Esophagus muscularis mucosa (tissue), 4 donors: ENCODE results near the gene AHNAK2. TPM values are rescaled to one million over a fixed set of nuclear protein-coding genes. Genes with fewer than 3 reads are reported as not detected.
A peak's percentile ranks its signal among the peaks of the same experiment; 100 is the strongest.

Experiments
- DNase-seq: peaks from one replicate; pipeline ENCODE4 v3.0.0-alpha.2; 2017; ENCODE audit errors: extremely low spot score
- H3K27ac ChIP-seq, 4 donors: fragments of 200-600 bp; sonication (generic); replicated peaks in 1 of 4; 1 replicate in 3 of 4; 2 replicates in 1 of 4; pipeline ENCODE4 v1.5.1; 2016 to 2019; ENCODE audit warnings: mild to moderate bottlenecking in 1 of 4
- H3K27me3 ChIP-seq, 4 donors: fragments of 200-600 bp; sonication (generic); one replicate each; pipeline versions ENCODE4 v1.5.1 to v1.6.0; 2016 to 2019
- H3K36me3 ChIP-seq, 4 donors: fragments of 200-600 bp; sonication (generic); one replicate each; pipeline ENCODE4 v1.5.1; 2016 to 2019
- H3K4me1 ChIP-seq, 4 donors: fragments of 200-600 bp; sonication (generic); one replicate each; pipeline ENCODE4 v1.5.1; 2016 to 2019
- H3K4me3 ChIP-seq, 4 donors: fragments of 200-600 bp; sonication (generic); 1 replicate in 2 of 4; 2 replicates in 2 of 4; pipeline ENCODE4 v1.5.1; 2016 to 2019; ENCODE audit warnings: mild to moderate bottlenecking in 4 of 4, moderate library complexity in 1 of 4
- H3K9me3 ChIP-seq, 4 donors: fragments of 200-600 bp; sonication (generic); 1 replicate in 3 of 4; 2 replicates in 1 of 4; pipeline ENCODE4 v1.5.1; 2016 to 2019
- EP300 ChIP-seq: sonication (generic); formaldehyde crosslinking; IDR thresholded peaks from one replicate; pipeline ENCODE4 v1.6.1; 2017; ENCODE audit warnings: antibody characterized with exemption
- POLR2A ChIP-seq: fragments of 450-650 bp; IDR thresholded peaks from one replicate; pipeline ENCODE4 v1.6.1; 2017; ENCODE audit warnings: antibody characterized with exemption, moderate library complexity, mild to moderate bottlenecking, low read depth
- POLR2AphosphoS5 ChIP-seq, 2 donors: sonication (generic); formaldehyde crosslinking; IDR thresholded peaks; one replicate each; pipeline ENCODE4 v1.6.1; 2017; ENCODE audit warnings: antibody characterized with exemption in 2 of 2
- WGBS: methylation state at CpG from one replicate; pipeline ENCODE4 v1.1.5; 2018; 5-methylcytosine and 5-hydroxymethylcytosine counted together
- intact Hi-C: fragments of 100-400 bp; cut with DNase I; formaldehyde crosslinking; loops from one replicate; pipeline ENCODE4 v1.15.1; 2023
- total RNA-seq, 4 donors: library from RNA; depleted of rRNA; stranded (reverse); fragments of >200 nt; gene quantifications; one replicate each; pipeline versions ENCODE4 v1.1.0 to v1.2.1, GENCODE V29; 2016
- TF ChIP-seq, protein P1 (sequence below), 3 experiments: fragments of 200-600 bp in 2 of 3; fragments of 450-650 bp in 1 of 3; sonication (generic) in 2 of 3; IDR thresholded peaks; one replicate each; pipeline ENCODE4 v1.5.1; 2017 to 2019; ENCODE audit warnings: antibody characterized with exemption in 3 of 3, mild to moderate bottlenecking in 2 of 3, moderate library complexity in 1 of 3

AHNAK2 gene
- total RNA-seq, 4 donors from 2014 or later: 95.3 to 277 (median 195) TPM

DNA sequence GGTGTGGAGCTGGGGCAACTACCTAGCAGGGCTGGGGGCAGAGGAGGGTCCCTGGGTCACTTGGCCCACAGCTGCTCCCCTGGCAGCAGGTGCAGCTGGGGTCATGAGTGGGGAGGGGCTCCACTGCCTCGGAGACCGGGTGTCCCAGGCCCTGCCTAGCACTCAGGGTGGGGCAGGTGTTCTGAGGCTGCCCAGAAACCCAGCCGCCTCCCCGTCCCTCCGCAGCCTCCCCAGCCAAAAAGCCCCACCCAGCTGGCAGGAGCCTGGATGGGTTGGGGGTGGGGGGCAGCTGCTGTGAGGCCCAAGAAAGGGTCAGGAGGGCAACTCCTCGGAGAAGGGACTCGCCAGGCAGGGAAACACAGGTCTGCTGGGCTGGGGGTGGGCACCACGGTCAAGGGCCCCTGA lies 11.2 kb downstream of the AHNAK2 start:
- H3K4me3 ChIP-seq: peak overlapping the region; percentile 54 to 66 (median 60)
- peaks cover 0 to 5% (median 0%) of the 10 kb centered on the region in 4 donors for H3K27me3 ChIP-seq
- TF ChIP-seq, protein P1, sequence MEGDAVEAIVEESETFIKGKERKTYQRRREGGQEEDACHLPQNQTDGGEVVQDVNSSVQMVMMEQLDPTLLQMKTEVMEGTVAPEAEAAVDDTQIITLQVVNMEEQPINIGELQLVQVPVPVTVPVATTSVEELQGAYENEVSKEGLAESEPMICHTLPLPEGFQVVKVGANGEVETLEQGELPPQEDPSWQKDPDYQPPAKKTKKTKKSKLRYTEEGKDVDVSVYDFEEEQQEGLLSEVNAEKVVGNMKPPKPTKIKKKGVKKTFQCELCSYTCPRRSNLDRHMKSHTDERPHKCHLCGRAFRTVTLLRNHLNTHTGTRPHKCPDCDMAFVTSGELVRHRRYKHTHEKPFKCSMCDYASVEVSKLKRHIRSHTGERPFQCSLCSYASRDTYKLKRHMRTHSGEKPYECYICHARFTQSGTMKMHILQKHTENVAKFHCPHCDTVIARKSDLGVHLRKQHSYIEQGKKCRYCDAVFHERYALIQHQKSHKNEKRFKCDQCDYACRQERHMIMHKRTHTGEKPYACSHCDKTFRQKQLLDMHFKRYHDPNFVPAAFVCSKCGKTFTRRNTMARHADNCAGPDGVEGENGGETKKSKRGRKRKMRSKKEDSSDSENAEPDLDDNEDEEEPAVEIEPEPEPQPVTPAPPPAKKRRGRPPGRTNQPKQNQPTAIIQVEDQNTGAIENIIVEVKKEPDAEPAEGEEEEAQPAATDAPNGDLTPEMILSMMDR (IDR thresholded peaks at IDR 0.05): no peak
- TF ChIP-seq POLR2AphosphoS5 (IDR thresholded peaks at IDR 0.05): no peak
- no peak for TF ChIP-seq EP300
- no peak for TF ChIP-seq POLR2A
- 30% methylated on average over 7 of the region's 8 CpGs for WGBS
- no peak for DNase-seq
- intact Hi-C loops: no loop called here
- peak overlapping the region; percentile 87 to 99 (median 94) for H3K27ac ChIP-seq
- peaks cover 44 to 76% (median 66%) of the 10 kb centered on the region in 4 donors for H3K4me1 ChIP-seq
- H3K36me3 ChIP-seq: peaks cover 0 to 3% (median 0%) of the 10 kb centered on the region in 4 donors
- H3K9me3 ChIP-seq: no peaks in the 10 kb centered on the region

DNA sequence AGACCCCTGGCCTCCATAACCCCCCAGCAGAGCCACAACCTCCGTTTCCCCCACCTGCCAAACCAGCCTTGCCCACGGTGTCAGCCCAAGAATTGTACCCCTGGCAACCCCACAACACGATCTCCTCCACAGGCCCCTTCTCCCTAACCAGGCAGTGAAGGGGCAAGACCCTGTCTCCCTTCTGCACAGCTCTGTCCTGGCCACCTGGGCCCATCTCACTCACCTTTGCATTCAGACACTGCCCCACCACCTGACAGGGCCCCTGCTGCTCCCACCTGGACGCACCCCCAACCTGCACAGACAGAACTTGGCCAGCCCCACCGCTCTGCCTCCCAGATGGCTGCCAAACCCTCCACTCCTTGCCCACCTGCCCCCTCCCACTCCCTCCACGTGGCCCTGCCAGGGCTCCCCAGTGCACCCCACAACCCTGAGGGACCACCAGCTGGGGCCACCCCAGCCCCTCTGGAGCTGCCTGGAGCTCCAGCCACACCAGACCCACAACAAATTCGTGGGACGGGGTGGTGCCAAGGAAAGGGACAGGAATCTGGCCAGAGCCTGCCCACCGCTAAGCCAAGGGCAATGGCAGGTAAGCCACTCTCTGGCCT lies 11.8 kb downstream of the AHNAK2 start:
- Histone ChIP-seq H3K27ac (peak overlapping the region; percentile 87 to 99 (median 94)), H3K4me1 (peaks cover 38 to 76% (median 62%) of the 10 kb centered on the region in 4 donors), H3K27me3 (peaks cover 0 to 5% (median 0%) of the 10 kb centered on the region in 4 donors), H3K9me3 (no peaks in the 10 kb centered on the region), H3K4me3 (peak overlapping the region in 2 of 4 donors; percentile 56 to 66), H3K36me3 (peaks cover 0 to 3% (median 0%) of the 10 kb centered on the region in 4 donors)
- no peak for DNase-seq
- intact Hi-C loops: no loop called here
- WGBS: 91% methylated on average over 9 of the region's 9 CpGs
- TF ChIP-seq POLR2A (no peak), POLR2AphosphoS5 (IDR thresholded peaks at IDR 0.05) (no peak), EP300 (no peak)
- TF ChIP-seq, protein P1 (IDR thresholded peaks at IDR 0.05): no peak

DNA sequence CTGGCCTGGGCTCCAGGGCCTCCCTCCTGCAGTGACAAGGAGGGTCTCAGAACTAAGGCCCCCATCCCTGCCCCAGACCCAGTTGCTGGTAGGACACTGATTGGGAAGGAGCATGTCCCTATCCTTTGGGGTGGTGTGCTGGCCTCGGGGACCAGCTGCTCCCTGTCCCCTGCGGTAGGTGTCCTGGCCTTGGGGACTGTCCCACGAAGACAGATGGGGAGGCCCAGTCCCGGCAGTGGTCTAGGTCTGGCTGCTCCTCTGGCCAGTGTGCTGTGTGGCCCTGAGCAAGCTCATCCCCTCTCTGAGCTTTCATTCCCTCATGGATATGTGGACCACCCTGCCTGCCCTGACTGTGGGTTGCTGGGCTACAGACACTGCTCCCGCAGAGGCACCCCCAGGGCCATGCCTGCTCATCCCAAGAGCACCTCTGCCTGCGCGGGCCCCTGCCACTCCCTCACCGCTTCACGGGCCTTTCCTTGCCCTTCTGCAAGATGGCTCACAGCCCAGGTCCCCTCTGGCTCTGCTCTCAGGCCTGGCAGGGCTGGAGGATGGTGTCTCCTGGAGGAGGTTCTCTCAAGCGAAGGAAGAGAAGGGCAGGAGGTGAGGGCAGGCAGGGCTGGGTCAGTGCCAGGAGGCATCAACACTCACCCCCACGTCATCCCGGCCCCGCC lies 12.5 kb downstream of the AHNAK2 start:
- Histone ChIP-seq H3K36me3 (peaks cover 0 to 3% (median 0%) of the 10 kb centered on the region in 4 donors), H3K4me3 (no peak overlapping the region), H3K9me3 (no peaks in the 10 kb centered on the region), H3K4me1 (peaks cover 31 to 70% (median 55%) of the 10 kb centered on the region in 4 donors), H3K27ac (peak overlapping the region; percentile 87 to 99 (median 94)), H3K27me3 (peaks cover 0 to 5% (median 0%) of the 10 kb centered on the region in 4 donors)
- WGBS: 81% methylated on average over 13 of the region's 13 CpGs
- no peak for DNase-seq
- TF ChIP-seq EP300: no peak
- intact Hi-C loops: no loop called here

DNA sequence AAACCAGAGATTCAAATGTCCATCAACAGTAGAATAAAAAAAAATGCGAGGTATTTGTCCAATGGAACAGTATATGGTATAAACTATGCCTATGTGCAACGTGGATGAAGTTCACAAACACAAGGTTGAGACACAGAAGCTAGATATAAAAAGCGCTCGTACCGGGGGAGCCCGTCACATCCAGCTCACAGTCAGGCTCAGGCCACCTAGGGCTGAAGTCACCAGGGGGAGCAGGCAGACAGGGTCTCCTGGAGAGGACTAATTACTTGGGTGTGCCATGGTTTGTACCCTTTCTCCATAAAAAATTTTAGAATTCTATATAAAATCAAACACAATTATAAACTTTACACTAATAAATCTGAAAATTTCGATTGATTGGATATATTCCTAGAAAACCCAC lies 13.6 kb downstream of the AHNAK2 start:
- 87% methylated on average over 7 of the region's 7 CpGs for WGBS
- Histone ChIP-seq H3K27me3 (peaks cover 0 to 5% (median 0%) of the 10 kb centered on the region in 4 donors), H3K4me1 (peaks cover 31 to 58% (median 44%) of the 10 kb centered on the region in 4 donors), H3K9me3 (no peaks in the 10 kb centered on the region), H3K4me3 (no peak overlapping the region), H3K36me3 (peaks cover 0 to 3% (median 0%) of the 10 kb centered on the region in 4 donors), H3K27ac (peak overlapping the region in 2 of 4 donors; percentile 16 to 87)
- TF ChIP-seq, protein P1 (IDR thresholded peaks at IDR 0.05): no peak
- TF ChIP-seq POLR2AphosphoS5 (IDR thresholded peaks at IDR 0.05): no peak
- no peak for TF ChIP-seq POLR2A
- no peak for TF ChIP-seq EP300
- DNase-seq: no peak
- intact Hi-C loops: no loop called here
